NCI-H1417 (cell line): ENCODE results near the gene SORCS2.

Experiments used
- DNase-seq, 3 experiments: peaks; one replicate each; lab custom pipeline; 2025; lab: John Stamatoyannopoulos, UW

SORCS2 gene

DNA sequence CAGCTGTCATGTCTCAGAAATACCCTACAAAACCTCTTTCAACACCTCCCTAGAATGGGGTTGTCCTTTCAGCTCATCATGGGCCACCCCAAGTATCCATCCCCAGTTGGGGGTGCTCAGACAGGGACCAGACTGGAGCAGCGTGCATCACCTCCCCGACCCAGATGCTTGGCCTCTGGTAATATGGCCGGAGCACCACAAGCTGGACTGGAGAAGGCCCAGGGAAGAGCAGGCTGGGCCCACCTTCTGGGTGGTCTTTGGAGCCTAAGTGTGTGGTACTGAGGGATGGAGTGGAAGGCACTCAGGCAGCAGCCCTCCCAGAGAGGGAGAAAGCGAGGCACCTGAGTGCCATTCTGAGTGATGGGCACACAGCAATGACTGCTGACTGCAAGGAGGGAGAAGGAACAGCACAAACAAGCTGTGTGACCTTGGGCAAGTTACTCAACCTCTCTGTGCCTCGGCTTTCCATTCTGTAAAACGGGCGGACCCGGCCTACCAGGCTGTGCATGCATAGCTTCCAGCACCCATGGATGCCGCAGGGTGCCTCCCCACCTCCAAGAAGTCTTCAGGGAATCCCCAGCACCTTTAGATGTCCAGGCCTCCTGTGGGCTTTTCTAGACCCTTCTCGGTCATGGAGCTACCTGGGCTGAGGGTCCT is 519.1 kb downstream of the SORCS2 start:
- no peak for DNase-seq

DNA sequence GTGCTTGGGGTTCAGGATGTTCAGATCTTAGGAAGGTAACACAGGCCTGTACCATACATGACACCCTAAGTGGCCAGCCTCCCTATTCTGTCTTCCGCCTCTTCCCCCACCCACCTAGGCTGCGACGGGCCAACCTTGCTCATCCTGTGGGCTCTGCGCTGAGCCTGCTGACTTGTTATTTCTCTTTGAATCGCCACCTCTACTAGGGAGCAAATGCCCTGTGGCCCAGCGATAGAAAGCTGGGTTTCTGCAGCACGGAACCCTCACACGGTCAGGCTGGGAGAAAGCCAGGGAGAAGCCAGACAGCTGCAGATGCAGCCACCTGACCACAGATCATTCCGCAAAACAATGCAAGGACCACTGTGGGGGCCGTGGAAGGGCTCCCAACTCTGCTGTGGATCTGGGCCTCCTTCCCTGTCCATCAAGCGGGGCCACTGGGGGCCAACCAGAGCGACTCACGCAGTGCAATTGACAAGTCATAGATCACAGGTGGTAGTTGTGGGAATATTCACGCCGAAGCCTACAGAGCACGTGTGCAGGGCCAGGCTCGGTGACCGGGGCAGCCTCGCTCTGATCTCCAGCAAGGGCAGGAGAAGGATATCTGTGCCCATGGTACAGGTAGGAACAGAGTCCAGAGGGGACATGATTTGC is 519.8 kb downstream of the SORCS2 start:
- no peak for DNase-seq

DNA sequence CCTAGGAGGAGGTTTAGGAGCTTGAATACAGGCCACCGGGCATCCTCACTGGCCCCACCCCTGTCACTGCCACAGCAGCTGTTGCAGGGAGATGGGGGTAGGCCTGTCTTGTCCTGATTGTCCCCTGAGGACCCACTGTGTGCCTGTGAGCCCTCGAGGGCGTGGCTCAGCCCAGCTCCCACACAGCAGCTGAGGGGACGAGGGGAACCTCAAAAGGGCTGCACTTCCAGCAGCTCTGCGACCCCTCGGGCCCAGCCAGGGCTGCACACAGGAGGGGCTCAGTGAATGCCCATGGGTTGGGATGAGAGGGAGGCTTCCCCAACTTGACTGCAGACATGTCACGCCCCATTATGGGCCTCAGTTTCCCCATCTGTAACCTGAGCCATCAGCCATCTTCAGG is 521.4 kb downstream of the SORCS2 start:
- DNase-seq: no peak

DNA sequence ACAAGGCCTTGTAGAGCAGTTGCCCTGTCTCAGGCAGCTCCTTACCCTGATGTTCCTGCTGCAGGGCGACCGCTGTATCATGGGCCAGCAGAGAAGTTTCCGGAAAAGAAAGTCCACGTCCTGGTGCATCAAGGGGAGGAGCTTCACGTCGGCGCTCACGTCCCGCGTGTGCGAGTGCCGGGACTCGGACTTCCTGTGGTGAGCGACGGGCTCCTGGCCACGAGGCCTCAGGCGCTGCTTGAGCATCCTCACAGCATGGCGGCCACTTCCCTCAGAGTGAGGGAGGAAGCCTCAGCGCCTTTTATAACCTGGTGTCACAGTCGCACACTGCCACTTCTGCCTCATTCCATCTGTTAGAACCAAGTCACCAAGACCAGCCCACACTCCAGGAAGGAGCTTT is 521.8 kb downstream of the SORCS2 start:
- no peak for DNase-seq

DNA sequence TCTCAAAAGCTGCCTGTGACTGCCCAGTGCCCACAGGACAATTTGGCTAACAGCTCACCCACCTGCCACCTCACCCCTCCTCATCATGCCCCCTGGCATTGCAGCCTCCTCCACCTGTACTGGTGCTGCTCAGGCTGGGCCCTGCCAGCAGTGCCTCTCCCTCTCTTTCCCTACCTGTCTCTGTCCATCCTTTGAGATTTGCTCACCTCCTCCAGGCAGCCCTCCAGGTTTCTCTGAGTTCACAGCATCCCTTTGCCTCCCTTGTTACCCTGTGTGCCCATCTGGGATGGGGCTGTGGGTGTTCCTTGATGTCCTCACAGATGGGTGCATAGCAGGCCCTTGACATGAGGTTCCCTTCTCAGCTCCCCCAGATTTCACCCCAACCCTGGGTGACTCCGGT is 522.4 kb downstream of the SORCS2 start:
- DNase-seq: no peak

DNA sequence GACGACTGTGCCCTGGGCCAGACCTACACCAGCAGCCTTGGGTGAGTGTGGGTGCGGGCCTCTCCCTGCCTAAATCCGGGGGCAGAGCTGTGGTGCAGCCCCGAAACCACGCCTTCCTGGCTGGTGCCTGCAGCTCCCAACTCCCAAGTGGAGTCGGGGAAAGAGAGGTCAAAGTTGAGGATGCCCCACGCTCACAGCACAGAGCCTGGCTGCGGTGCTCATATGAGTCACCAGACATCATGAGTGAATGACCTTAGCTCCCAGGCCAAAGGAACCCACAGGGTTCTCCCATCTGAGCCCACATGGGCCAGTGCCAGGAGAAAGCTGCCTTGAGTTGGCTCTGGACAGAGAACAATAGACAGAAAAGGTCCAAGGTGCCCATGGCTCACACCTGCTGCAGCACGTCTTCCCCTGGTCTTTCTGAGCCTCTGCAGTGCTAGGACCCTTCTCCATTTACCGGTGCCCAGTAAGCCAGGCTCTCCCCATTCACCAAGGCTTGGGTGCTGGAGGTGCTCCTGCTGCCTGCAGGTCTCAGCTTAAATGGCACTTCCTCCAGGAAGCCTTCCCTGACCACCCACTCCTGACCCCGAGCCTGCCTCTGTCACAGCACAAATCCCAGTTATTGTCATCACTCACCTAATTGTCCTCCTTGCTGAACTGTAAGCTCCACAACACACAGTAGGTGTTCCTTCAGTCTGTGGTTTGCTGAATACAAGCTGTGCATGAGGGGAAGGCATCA is 523.1 kb downstream of the SORCS2 start:
- DNase-seq: no peak

DNA sequence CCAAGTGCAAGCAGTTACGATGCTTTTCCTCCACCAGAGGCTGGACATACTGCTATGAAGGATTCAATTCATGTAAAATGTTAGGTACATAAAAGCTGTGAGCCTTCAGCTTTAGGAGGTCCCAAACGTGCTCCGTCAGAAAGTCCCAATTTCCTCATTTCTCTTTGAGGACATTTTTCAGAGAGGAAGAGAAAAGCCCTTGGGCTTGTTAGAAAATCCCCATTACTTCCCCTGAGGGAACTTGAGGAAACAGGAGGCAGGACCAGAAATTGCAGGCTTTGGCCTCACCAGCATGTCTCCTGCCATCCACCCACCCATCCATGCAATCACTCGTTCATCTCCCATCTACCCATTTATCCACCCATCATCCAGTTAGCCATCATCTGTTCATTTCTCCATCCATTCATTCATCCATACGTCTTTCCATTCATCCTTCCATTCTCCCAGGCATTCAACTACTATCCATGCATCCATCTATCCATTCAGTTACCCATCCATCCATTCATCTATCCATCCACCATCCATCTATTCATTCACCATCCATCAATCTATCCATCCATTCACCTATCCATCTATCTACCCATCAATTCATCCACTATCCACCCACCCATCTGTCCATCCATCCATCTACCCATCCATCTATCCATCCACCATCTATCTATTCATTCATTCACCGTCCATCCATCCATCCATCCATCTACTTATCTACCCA is 523.8 kb downstream of the SORCS2 start:
- DNase-seq: no peak

DNA sequence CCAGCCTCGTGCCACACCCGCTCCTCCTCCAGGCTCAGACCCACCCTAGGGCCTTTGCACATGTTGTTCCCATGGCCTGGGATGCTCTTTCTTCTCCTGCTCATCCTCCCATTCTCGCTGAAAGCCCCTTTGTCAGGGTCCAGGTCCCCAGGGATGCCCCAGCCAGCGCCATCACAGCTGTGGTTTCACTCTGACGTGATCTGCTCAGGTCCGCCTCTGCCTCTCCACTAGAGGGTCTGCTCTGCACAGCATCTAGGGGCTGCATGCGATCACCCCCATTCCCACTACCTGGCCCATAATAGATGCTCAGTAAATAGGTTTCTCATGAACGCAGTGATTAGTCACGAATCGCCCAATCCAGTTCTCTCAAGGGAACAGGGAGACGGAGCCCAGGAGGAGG is 524.8 kb downstream of the SORCS2 start:
- DNase-seq: no peak

DNA sequence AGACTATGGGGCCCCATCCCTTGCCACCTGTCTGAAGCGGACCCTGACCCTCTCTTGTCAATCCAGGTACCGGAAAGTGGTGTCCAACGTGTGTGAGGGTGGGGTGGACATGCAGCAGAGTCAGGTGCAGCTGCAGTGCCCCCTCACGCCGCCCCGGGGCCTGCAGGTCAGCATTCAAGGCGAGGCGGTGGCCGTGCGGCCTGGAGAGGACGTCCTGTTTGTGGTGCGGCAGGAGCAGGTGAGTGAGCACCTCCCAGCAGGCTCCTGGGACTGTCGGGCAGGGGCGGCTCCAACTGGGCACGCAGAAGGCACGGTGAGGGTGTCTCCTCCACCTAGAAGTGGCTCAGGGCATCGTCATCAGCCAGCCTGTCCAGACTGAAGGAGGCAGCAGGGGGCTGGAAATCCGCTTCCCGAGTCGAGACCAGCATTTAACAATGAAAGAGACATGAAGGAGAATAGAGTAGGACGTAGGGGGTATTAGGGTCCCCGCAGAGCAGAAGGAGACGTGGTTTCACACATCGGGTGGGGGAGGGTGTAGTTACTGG is 525.7 kb downstream of the SORCS2 start:
- DNase-seq: peak in 2 of 3 experiments; percentile 8 to 69

DNA sequence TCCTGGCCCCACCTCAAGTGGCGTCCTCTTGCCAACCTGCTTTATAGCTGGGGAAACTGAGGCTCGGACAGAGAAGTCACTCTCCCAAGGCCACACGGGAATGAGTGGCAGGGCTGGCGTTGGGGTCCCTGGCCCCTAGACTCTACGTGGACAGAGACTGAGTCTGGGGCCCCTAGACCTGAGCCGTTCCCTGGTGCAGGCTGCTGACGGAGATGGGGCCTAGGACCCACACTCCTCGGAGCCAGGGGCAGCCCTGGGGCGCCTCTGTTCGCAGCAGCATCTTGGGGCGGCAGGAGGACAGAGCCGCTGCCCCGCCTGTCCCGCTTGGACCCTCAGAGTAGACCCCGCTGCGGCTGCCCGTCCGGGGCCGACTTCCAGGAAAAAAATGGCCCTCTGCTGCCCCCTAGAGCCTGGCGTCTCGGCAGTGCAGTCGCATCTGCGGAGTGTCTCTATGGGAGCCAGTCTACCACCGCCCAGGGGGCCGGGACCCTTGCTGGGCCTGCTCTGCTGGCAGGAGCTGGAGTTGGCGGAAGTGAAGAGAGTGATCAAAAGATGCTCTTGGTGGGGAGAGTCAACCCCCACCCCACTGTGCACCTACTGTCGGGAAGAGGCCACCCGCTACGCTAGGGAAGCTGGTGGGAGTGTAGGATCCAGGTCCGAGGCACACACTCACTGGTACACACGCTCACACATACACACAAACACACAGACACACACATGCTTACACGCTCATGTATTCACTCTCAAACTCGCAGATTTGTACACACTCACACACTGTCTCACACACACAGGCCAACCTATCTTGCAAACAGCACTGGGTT is 527.2 kb downstream of the SORCS2 start:
- peak; percentile 51 to 71 (median 67) for DNase-seq

DNA sequence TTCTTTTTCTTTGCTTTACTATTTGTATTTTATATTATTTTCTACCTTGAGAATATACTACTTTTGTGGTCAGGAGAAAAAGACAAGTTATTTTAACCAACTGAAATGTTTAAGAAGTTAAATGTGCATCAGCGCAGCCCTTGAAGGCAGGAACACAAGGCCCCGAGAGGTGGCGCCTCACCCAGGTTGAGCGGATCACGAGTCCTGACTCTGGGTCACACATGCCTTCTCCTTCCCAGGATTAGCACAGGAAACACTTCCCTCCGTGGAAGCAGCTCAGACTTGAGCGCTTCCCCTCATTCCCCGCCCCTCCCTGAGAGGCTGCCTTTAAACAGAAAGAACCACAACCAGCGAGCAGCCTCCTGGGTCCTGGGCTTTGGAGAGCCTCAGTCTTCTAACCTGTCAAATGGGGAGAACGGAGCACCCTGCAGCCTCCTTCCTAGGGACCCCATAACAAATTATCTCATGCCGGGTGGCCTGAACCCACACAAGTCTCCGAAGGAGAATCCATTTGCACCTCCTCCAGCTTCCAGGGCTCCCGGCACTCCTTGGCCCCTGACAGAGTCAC is 529.7 kb downstream of the SORCS2 start:
- DNase-seq: no peak

DNA sequence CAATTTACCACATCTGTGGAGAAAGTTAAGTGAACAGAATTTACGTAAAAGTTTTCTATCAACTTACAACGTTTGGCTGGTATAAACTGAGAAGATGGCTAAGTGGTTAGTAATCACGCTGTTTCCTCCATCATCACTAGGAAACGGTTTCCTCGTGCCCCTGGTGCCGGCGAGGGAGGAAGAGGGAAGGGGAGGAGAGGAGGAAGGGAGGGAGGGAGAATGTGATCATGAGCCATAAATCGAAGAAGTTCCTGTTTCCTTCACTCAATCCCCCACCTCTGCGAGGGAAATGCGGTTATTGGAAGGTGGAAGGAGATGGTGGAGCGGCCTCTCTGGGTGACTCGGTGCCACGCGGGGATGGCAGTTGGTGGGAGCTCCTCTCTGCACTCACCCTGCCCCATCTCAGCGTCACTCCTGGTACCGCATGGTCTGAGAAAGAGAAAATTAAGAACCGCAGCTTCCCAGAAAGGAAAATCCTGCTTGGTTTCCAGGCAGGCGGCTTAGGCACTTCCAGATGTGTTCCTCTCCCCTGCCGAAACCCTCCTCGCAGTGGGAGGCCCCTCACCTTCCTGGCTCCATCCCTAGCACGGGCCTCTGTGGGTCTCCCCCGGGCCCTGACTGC is 530.5 kb downstream of the SORCS2 start:
- no peak for DNase-seq

DNA sequence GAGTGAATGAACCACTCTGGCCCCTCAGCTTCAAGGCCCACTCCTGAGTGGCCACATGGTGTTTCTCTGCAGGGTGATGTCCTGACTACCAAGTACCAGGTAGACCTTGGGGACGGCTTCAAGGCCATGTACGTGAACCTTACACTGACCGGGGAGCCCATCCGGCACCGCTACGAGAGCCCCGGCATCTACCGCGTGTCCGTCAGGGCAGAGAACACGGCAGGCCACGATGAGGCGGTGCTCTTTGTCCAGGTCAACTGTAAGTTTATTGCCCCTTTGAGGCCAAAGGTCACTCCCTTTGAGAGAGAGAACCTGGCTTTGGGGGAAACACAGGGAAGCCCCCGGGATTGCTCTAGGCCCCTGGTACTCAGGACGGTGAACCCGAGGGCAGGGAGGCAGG is 531.3 kb downstream of the SORCS2 start:
- no peak for DNase-seq

DNA sequence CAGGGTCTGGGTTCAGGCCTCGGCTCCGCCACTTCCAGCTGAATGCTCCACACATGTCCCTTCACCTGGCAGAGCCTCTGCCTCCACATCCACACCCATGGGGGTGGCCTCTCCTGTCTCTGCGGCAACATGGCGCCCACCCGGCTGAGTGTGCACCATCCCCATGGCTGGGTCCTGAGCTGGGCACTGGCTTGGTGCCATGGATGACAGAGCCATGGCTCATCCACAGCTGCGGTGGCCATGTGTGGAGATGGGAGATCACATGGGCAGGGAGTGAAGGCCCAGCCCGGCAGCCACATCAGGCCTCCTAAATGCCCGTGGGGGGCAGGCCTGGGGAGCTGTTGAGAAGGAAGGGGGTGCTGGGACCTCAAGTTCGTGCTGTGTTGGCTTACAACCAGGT is 533.6 kb downstream of the SORCS2 start:
- no peak for DNase-seq

DNA sequence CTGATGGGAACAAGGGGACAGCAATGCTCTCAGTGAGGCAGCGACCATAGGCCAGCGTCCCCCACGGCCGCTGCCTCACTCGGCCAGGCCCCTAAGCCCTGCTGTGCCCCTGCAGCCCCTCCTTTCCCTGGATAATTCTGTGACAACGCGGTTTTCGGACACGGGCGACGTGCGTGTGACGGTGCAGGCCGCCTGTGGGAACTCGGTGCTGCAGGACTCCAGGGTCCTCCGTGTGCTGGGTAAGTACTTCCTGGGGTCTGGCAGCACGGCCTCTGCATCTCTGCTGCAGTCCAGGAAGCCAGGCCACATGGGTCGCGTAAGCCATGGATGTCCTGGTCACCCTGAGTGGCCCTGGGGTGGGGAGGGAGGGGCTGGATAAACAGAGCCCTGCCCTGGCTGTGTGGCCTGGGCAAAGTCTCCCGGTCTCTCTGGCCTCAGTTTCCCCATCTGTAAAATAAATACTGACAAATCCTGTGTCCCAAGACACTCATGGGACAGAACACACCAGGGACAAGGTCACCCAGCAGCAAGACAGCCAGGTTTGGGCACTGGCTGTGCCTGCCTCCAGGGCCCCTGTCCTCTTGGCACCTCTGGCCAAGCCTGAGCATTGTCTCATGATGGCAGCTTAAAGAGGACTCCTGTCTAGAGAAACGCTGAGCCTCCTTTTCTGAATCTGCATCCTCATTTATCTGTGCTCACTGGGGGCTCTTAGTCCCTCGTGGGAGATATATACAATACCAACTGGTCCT is 534.5 kb downstream of the SORCS2 start:
- no peak for DNase-seq

DNA sequence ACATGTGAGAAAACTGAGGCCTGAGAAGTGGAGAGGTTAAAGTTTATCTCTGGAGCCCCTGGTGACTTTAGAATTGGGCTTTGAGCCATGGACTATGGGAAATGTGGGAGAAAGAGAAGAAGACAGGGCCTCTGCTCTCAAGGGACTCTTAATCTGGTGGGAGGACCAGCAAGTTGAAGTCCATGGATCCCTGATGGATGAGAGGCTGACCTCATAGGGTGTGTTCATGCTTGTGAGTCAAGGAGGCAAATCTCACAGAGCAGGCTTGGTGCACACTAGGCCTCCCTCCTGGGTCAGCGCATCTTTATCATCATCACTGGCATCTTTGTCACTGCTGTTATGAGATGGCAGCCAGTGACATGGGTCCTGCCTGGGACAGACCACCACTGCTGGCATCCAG is 535.4 kb downstream of the SORCS2 start:
- no peak for DNase-seq

DNA sequence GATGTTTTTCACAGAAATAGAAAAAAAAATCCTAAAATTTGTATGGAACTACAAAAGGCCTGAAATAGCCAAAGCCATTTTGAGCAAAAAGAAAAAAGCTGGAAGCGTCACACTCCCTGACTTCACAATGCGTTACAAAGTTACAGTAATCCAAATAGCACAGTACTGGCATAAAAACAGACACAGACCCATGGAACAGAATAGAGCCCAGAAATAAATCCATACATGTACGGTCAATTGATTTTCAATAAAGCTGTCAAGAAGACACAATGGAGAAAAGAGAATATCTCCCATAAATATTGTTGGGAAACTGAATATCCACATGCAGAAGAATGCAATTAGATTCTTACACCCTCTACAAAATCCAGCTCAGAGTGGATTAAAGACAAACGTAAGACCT is 539.1 kb downstream of the SORCS2 start:
- no peak for DNase-seq

DNA sequence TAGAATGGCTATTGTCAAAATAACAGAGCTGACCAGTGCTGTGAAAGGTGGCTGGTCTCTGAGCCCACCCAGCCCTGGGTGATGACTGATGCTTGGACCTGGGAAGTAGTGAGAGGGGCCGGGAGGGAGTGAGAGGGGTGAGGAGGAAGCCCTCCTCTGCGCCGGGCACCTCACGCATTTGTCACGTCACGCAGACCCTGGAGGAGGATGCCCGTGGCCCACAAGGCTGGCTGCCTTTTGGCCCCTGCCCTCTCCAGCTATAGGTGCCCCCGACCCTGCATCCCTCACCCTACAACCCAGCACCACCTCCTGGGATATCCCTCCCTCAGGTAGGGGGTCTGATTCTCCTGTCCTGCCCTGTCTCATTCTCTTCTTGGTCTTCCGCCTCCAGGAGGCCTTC is 539.9 kb downstream of the SORCS2 start:
- DNase-seq: no peak

DNA sequence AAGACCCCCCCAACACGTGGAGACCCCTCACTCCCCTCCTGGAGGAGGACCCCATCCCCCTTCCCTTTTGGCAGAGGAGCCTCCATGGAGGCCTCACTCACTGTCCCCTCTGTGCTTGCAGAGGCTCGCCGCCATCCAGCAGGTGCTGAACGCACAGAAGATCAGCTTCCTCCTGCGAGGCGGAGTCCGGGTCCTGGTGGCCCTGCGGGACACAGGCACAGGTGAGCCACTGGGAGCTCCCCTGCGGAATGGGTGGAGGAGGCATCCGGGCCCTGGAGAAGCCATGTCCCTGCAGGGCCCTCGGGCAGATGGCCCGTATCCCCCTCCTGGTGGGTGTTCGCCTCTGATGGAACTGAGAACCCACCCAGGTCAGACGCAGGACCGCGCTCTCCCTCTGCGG is 540.9 kb downstream of the SORCS2 start:
- no peak for DNase-seq
